Lung (tissue), 12 donors: ENCODE data around the gene ANP32B. TPM values are rescaled to one million over a fixed set of nuclear protein-coding genes. Genes with fewer than 3 reads are reported as not detected.

Source experiments
- ATAC-seq: fragments of 200-7000 bp; cut with Tn5 transposase; one replicate; pipeline ENCODE4 v1.9.1; 2020; ENCODE audit warnings: moderate number of reproducible peaks; ENCODE audit not compliant: insufficient read depth, low FRiP score
- DNase-seq, 3 donors: peaks; one replicate each; pipeline ENCODE4 v3.0.0-alpha.2; 2013 to 2017
- H3K27ac ChIP-seq, 2 donors: one replicate each; pipeline ENCODE4 v1.5.1; 2013; ENCODE audit warnings: mild to moderate bottlenecking in 2 of 2, moderate library complexity in 2 of 2, control low read depth in 1 of 2, inconsistent platforms in 1 of 2, low read depth in 1 of 2, low read length in 1 of 2
- H3K27me3 ChIP-seq, 3 donors: one replicate each; pipeline ENCODE4 v1.5.1; 2013; ENCODE audit warnings: low read length in 2 of 3; ENCODE audit not compliant: control insufficient read depth in 3 of 3, insufficient read depth in 3 of 3
- H3K36me3 ChIP-seq, 4 donors: one replicate each; pipeline ENCODE4 v1.5.1; 2013; ENCODE audit warnings: low read length in 4 of 4, mild to moderate bottlenecking in 1 of 4, moderate library complexity in 1 of 4; ENCODE audit not compliant: control insufficient read depth in 4 of 4, insufficient read depth in 4 of 4
- H3K4me1 ChIP-seq, 5 donors: one replicate each; pipeline ENCODE4 v1.5.1; 2013; ENCODE audit warnings: low read length in 5 of 5, mild to moderate bottlenecking in 2 of 5, moderate library complexity in 1 of 5; ENCODE audit not compliant: control insufficient read depth in 5 of 5, insufficient read depth in 5 of 5
- H3K4me3 ChIP-seq: one replicate; pipeline ENCODE4 v1.5.1; 2013; ENCODE audit warnings: mild to moderate bottlenecking, control low read depth, moderate library complexity
- H3K9ac ChIP-seq, 2 donors: one replicate each; pipeline ENCODE4 v1.5.1; 2013; ENCODE audit warnings: low read length in 2 of 2, control low read depth in 1 of 2; ENCODE audit not compliant: insufficient read depth in 1 of 2
- H3K9me3 ChIP-seq, 4 donors: one replicate each; pipeline ENCODE4 v1.5.1; 2013; ENCODE audit warnings: low read length in 3 of 4, mild to moderate bottlenecking in 1 of 4, moderate library complexity in 1 of 4; ENCODE audit not compliant: control insufficient read depth in 4 of 4, insufficient read depth in 3 of 4
- CTCF ChIP-seq: IDR thresholded peaks from 2 replicates; pipeline ENCODE4 v1.5.1; 2012; ENCODE audit warnings: mild to moderate bottlenecking; ENCODE audit errors: control extremely low read depth, extremely low read depth
- WGBS, 2 donors: extraction: QIAGEN DNeasy Blood & Tissue Kit; methylation state at CpG; one replicate each; pipeline ENCODE4 v1.1.7; 2013; 5-methylcytosine and 5-hydroxymethylcytosine counted together
- polyA plus RNA-seq, 2 donors: library from polyadenylated mRNA; stranded (reverse); fragments of 200-250 nt; gene quantifications; one replicate each; pipeline ENCODE4 v1.2.1, GENCODE V29; 2013
- total RNA-seq, 2 donors: library from RNA; depleted of rRNA in 1 of 2; stranded (reverse); fragments of >200 nt in 1 of 2; gene quantifications; one replicate each; pipeline ENCODE4 v1.2.1, GENCODE V29; 2014 to 2021
- donor health status: control.
- donor health status: control.
- donor health status: Bipolar disorder and iron deficiency.
- donor health status: healthy.
- donor health status: DM: yes; HTN: yes; CAD: no.

ANP32B gene
- total and polyA plus RNA-seq, 4 donors = 45.4 to 152 (median 103) TPM

- Histone ChIP-seq H3K27me3 (no peaks in the 10 kb centered on the region), H3K4me3 (no peak overlapping the region), H3K9ac (no peak overlapping the region), H3K4me1 (peaks cover 0 to 1% (median 0%) of the 10 kb centered on the region in 5 donors), H3K27ac (no peak overlapping the region), H3K36me3 (peaks cover 0 to 10% (median 1%) of the 10 kb centered on the region in 4 donors), H3K9me3 (no peaks in the 10 kb centered on the region)
- DNase-seq (no peak), ATAC-seq (no peak)
- WGBS, 2 donors = 93 to 97% methylated on average over 1 of the region's 1 CpG
- no peak for TF ChIP-seq CTCF
Measured at GRCh38 chr9:98024702-98025101, 41.6 kb downstream of the ANP32B start.

- no peak for ATAC-seq
- Histone ChIP-seq H3K4me1 (no peaks in the 10 kb centered on the region), H3K36me3 (no peaks in the 10 kb centered on the region), H3K4me3 (no peak overlapping the region), H3K27ac (no peak overlapping the region), H3K9me3 (no peaks in the 10 kb centered on the region), H3K9ac (no peak overlapping the region), H3K27me3 (no peaks in the 10 kb centered on the region)
- no peak for TF ChIP-seq CTCF
- no peak for DNase-seq
Measured at GRCh38 chr9:98031169-98031568, 48.0 kb downstream of the ANP32B start.

- no peak for DNase-seq
- Histone ChIP-seq H3K27ac (no peak overlapping the region), H3K4me3 (no peak overlapping the region)
Measured at GRCh38 chr9:98031935-98032334, 48.8 kb downstream of the ANP32B start.

More at GRCh38 chr9:98031935-98032334, 48.8 kb downstream of the ANP32B start:
- Histone ChIP-seq H3K36me3 (no peaks in the 10 kb centered on the region), H3K9me3 (no peaks in the 10 kb centered on the region), H3K9ac (no peak overlapping the region), H3K27me3 (no peaks in the 10 kb centered on the region), H3K4me1 (no peaks in the 10 kb centered on the region)
- no peak for TF ChIP-seq CTCF
- ATAC-seq = no peak
- WGBS, 2 donors = 79 to 92% methylated on average over 1 of the region's 1 CpG
